OCI-M2 (cell line): ENCODE results near the gene KIF18B.

Experiments
- DNase-seq: peaks from one replicate; lab custom pipeline; 2025; ENCODE audit not compliant: unreplicated experiment; lab: John Stamatoyannopoulos, UW

The KIF18B gene

DNA sequence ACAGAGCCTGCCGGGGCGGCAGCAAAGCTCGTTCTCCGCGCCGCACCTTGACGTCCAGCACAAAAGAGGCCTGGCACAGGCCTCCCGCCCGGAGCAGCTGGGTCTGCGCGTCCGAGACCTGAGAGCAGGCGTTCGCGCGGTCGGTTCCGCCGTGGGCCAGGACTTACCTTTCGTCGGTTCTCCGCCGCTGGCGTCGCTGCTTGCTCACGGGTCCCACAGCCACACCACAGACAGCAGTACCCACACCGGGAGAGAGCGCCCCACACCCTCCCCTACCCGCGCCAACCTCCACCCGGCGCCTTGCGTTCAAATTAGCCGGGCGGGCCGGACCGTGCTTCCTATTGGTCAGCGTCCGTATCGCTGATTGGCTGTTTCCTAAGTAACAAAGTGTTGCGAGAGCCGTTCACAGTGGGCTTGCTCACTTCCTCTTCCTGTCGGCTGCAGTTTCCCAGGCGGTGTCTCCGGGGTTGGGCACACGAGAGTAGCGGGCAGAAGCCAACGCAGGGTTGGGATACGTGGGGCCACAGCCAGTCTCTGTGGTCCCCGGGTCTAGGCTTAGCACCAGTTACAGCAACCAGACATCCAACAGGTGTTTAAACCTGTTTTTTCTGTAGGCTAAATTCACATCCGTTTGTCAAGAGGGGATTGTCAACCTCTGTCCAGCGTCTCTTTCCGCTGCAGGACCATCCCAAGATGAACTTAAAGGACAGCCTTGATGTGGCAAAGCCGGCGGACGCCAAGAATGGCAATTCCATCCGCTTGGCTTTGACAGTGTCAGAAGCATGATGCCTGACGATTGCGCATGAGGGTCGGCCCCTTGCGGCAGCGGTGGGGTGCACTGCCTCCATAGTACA lies at the start of gene KIF18B:
KIF18B (minus strand) TSS at position 313 of the 854 bp plus-strand sequence. CDS start 11,429 bp downstream, outside the sequence.
- DNase-seq: peak; percentile 60

DNA sequence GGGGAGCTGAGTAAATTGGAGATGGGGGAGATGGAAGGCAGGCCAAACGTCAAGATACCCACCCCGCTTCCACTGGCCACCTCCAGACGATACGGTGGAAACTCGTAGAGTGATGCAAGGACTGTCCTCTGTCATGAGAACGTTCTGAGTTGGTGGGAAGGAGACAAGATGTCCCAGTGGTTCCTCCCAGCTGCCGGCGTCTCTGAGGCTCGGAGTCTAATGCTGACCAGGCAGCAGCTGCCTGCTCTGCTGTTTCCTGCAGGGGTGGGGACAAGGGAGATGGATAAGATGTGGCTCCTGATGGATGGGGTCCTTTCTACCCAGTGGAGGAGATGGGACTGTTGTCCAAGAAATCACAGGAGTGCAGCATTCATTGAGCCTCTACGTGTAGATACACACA lies 48.7 kb upstream of the KIF18B start:
- DNase-seq: no peak

- DNase-seq: no peak
These were observed 47.9 kb upstream of the KIF18B start for GRCh38 chr17:44995436-44996001.

DNA sequence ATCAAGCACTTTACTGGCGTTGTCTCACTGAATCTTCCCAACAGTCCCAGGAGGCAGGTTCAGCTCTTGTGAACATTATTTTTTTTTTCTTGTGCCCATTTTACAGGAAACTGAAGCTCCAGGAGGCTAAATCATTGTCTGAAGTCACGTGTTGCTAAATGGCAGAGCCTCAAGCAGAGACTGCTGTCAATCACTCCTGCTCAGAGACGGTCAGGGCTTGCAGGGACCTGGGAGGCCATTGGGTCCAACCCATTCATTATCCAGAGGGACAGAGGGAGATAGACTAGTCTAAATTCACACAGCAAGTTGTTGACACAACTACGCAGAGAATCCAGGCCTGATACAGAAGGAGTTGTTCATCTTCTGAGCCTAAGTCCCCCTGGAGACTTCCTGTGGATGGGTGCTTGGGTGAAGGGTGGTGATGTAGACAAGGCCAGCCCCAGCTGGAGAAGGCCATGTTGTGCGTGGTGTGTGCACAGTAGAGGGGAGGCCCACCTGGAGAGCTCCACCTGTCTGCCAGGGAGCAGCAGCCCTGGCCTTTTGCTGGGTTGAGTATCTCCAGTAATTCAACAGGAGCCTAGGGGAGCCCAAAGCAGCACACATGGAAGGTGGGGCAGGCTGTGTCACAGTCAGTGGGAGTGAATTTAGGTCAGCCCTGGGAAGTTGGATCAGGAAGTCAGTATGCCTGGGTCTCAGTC lies 44.8 kb upstream of the KIF18B start:
- DNase-seq: no peak

DNA sequence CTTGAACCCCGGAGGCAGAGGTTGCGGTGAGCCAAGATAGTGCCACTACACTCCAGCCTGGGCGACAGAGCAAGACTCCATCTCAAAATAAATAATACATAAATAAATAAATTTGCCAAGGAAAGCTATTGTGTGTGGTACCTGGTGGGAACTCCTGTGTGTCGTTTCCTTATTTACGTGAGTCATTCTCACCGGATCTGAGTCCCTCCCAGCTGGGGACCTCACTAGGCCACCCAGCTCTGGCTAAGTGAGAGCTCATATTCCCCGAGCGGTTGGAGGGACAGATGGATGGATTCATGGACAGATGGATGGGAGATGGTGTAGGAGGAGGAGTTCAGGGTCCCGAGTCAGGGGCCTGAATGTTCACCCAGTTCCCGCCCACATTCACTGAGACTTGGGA lies 43.4 kb upstream of the KIF18B start:
- DNase-seq: no peak

DNA sequence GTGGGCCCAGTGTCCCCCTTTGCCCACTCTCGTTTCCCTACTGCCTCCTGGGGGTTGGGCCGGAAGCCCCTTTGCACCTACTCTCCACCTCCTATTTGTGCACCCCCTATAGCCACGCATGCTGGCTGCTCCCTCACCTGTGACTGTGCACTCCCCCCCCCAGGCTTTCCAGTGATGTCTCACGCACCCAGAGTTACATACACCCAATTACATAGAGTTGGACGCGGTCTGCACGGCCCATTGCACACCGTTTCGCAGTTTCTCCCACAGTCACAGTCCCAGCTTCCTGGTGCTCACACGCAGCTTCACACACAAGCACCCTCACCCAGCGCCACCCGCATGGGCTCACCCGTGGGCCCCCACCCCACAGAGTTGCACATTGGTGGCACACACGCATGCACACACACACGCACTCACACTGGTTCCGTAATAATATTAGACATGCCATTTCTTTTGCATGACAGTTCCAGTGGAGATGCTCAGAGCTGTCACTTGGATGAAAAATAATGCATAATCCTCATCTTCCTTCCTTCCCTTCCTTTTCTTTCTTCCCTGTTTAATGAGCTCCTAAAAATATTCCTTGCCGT lies 42.1 kb upstream of the KIF18B start:
- DNase-seq: no peak

DNA sequence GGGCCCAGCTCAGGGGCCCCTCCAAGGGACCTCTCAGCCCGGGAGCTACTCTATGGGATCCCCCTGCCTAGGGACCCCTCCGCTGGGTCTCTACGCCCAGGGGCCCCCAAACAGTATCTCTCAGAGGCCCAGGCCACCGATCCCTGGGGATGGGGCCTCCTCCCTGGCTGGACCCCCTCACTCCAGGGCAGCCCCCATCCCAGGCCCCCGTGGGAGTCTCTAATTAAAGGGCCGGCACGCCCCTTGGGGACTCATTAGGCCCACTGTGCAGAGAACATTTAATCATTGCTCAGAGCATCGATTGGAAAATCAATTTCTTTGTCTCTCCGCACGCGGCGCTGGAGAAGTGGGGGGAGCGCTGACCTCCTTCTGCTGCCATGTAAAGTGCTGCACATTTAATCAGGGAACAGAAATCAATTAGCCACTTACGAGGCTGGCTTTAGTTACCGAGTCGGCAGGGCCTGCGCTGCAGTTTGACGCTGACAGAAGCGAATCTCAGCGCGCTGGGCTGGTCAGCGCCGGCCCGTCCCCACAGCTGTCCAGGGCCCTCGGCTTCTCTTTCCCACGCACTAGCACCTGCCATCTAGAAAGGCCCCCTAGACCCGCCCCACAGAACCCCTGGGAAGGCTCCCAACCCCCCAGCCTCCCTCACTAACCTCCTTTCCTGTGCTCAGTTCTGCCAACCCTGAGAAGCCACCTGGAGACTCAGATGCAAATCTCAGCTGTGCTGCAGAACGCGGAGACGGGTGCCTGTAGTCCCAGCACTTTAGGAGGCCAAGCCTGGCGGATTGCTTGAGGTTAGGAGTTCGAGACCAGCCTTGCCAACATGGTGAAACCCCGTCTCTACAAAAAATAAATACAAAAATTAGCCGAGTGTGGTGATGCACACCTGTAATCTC lies 40.7 kb upstream of the KIF18B start:
- DNase-seq: no peak

GRCh38 chr17:44983563-44983962 lies 36.0 kb upstream of the KIF18B start:
- DNase-seq: no peak

- no peak for DNase-seq
These were observed 34.6 kb upstream of the KIF18B start for GRCh38 chr17:44982113-44982702.

GRCh38 chr17:44981221-44981968 lies 33.8 kb upstream of the KIF18B start:
- no peak for DNase-seq

- DNase-seq: no peak
These were observed 31.9 kb upstream of the KIF18B start for GRCh38 chr17:44979426-44979995.

DNA sequence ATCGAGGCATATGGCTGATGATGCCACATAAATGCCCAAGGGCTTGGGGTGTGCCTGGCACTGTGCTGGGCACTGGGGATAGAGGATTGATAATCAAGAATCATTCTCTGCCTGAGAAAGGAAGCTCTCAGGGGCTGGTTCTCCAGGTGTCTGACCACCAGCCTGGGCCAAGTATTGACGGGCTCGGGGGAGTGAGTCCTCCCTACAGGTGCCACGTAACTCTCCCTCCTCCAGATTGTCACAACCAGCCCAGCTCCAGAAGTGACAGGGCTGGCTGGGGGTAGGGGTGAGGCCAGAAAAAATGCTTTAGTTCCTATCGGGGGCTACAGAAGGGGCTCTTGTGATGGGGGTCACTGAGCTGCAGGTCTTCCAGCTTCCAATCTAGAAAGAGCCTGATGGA lies 31.2 kb upstream of the KIF18B start:
- DNase-seq: no peak

DNA sequence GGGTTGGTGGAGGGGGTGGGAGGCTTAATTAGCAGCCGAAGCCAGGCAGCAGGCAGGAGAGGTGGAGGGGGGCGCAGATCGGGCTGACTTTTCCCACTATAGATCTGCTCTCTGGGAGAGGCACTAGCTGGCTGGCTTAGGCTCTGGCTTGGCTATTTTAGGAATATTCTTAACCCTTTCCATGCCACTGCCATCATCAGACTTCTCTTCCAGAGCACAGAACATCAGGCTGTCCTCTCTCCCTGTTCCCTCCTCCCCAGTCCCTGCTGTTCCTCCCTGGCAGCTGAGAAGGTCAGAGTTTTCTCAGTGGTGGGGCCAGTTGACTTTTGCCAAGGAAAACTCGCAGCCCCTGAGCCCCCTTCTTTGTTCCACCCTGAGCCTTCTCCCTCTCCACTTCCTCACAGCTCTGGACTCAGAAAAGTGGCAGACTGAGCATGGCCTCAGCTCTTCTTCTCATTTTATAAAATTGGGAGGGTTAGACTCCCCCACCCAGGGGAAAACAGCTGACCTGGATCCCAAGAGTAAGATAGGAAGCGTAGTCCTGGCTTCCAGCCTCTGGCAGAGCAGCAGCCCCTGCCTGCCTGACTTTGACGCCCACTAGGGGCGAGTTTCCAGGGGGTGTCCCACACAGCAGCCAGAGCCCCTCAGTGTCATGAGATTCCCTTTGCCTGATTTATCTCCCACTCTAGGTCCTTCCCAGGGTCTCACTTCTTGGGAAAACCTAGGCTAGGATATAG lies 30.4 kb upstream of the KIF18B start:
- DNase-seq: no peak

- no peak for DNase-seq
These were observed 29.5 kb upstream of the KIF18B start for GRCh38 chr17:44977065-44977464.

DNA sequence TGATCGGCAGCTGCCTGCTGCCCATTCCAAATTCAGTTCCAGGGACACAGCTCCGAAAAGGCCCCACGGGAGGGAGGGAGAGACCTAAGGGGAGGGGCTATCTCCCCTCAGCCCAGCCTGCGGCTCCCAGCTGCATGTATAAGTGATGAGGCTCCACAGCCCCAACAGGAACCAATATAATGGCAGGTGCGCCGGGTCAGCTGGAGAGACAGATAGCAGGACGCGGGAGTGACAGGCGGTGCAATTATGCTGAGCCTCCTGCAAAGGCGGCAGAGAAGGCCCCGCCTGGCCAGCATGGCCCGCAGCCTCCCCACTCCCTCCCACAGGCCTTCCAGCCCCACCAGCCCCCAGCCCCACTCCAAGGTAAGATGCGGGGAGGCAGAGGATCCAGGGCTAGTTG lies 28.6 kb upstream of the KIF18B start:
- DNase-seq: no peak

- no peak for DNase-seq
These were observed 25.4 kb upstream of the KIF18B start for GRCh38 chr17:44972953-44973352.

GRCh38 chr17:44971776-44972483 lies 24.4 kb upstream of the KIF18B start:
- DNase-seq: no peak
